GM12873 (cell line): ENCODE results near the gene TBC1D22A.

Source experiments
- TF ChIP-seq, protein P1 (sequence below): IDR thresholded peaks from 2 replicates; pipeline ENCODE4 v1.5.1; 2012; ENCODE audit warnings: low read depth, mild to moderate bottlenecking, moderate library complexity, low read length, control low read depth; ENCODE audit not compliant: insufficient read depth; ENCODE audit errors: missing control alignments

Gene TBC1D22A

DNA sequence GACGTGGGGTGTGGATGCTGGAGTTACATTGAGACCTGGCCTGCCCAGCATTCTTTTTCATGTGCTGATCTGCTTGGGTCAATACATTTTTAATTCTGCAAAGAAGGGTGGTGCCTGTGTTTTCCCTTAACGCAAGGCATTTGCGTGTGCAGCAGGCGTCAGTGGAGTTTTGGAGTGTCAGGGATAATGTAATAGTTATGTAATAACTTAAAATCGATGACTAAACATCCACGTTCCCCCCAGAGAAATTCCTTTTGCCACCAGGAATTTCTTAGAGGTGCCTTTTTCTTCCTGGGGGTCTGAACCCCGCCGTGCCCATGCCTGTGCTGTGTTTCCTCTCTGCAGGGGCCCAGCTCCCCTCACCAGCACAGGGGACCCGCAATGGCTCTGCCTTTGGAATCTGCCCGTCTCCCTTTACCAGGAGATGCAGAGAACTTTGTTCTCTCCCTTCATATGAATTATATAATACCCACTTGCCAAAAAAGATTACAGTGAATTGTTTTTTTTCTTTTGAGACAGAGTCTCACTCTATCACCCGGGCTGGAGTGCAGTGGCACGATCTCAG, 62.6 kb downstream of the TBC1D22A start:
- TF ChIP-seq, protein P1, sequence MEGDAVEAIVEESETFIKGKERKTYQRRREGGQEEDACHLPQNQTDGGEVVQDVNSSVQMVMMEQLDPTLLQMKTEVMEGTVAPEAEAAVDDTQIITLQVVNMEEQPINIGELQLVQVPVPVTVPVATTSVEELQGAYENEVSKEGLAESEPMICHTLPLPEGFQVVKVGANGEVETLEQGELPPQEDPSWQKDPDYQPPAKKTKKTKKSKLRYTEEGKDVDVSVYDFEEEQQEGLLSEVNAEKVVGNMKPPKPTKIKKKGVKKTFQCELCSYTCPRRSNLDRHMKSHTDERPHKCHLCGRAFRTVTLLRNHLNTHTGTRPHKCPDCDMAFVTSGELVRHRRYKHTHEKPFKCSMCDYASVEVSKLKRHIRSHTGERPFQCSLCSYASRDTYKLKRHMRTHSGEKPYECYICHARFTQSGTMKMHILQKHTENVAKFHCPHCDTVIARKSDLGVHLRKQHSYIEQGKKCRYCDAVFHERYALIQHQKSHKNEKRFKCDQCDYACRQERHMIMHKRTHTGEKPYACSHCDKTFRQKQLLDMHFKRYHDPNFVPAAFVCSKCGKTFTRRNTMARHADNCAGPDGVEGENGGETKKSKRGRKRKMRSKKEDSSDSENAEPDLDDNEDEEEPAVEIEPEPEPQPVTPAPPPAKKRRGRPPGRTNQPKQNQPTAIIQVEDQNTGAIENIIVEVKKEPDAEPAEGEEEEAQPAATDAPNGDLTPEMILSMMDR: no peak

DNA sequence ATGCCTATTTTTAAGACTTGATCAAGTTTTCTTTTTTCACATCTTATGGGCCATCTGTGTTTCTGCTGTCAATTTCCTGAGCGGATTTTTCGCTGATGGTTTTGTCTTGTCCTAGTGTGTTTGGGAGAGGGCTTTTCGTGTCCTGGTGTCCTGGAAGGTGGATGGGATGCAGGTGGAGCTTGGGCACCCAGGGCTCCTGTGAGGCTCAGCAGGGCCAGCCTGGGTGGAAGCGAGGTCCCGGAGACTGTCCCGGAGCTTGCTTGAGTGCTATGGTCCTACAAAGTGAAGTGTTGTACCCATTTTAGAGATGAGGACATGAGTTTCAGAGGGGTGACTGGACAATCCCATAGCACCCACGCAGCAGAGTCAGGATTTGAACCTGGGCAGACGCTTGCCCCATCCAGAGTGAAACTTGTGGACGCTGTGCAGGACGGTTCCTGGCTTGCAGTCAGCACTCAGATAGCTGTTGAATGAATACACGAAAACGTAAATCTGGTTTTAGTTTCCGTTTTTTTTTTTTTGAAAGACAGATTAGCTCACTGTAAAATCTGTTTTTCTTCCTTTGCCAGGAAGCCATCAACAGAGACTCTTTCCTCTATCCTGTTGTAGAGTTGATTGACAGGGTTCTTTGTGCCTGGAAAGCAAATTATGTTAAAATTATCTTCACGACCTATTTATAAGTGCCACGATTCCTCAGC, 64.1 kb downstream of the TBC1D22A start:
- TF ChIP-seq, protein P1: no peak

DNA sequence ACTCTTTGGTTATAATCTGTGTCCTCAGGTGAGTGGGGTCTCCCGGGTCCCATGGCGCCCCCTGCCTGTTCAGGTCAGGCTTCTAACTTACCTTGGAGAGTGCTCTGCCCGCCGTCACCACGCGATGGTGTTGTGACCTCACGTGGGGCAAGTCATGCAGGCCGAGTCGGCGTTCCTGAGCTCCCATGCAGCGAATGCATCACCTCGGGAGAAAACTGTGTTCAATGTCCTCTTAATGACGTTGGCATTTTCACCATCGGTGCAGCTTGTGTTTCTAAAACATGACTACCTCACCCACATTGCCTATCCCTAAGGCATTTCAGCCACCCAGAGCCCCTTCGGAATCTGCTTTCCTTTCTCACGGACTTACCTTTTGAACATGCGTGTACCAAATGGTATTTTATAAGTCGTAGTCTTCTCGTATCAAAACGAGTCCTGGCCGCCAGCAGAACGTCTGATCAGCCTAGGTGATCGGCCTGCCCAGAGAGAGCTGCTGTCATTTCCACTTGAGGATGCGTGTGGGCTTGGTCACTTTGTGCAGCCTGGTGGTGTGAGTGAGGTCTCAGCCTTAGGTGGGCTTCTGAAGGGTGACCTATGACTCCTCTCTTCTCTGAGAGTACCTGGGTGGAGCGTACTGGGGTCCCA, 64.8 kb downstream of the TBC1D22A start:
- TF ChIP-seq, protein P1: no peak

DNA sequence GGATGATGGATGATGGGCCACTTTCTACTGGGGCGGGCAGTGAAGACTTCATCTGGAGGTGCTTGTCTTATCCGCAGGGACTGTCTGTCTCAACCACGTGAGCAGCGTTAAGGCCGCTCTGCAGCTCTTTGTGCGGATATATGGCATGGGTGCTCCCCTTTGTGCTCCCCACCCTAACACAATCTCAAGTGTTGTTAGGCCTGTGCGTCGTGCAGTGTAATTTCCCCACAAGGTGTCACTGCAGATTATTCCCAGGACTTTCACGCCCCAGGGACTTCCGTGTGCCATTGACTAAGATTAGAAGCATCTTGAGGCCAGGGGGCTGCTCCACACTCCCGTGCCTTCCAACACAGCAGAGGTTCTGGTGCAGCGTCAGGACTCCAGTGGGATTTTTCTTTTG, 65.3 kb downstream of the TBC1D22A start:
- TF ChIP-seq, protein P1: no peak

DNA sequence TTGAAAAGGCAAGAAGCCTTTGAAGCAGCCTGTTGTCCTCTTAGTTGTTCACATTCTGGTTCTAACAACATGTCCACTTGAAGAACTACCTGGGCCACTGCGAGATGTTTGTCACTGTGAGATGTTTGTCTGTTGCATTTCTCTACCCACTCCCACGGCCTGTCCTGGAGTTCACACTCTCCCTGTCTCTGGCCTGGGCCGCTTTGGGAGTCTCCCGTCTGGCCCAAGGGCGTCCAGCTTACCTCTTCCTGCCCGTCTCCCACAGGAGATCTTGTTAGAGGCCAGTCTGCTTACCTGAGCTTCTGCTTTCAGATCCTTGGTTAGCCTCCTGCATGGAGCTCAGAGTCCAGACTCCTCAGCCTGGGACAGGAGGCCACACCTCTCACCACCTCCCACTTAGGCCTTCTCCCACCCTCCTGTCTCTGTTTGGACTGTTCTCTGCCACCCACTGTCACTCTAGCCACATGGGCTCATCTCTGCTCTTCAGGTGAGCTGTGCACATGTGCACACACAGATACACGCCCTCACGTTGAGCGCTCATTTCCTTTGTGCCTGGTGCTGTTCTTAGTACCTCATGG, 66.0 kb downstream of the TBC1D22A start:
- TF ChIP-seq, protein P1: no peak

DNA sequence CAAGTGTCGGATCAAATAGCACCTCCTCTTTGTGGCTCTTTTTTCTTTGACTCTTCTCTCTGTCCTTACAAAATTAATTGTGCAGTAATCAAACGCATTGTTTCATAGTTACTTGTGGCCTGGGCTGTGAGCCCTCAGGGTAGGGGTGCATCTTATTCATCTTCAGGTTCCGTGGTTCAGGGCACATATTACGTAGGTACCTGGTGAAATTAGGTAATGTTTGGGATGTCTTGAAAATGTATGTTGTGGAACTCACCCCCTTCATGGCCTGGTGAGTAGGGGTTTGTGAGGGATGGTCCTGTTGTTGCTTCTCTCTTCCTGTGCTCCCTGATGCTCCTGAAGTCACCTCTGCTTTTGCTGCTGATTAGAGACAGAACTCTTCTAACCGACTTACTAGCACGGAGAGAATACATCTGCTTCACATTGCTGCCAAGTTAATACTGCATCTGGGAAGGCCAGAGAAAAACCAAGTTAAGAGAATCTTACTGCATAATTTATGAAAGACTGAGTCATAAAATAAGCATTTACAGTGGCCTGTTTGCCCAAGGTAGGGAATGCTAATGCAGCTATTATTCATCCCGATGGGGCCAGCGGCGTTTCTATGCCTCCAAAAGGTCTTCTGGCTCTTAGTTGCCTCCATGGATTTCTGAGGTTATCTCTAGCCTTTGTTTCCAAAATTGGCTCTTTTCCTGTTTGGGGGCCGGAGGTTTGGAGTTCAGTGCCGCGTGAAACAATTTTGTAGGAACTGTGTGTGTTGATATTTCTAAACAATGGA, 66.9 kb downstream of the TBC1D22A start:
- TF ChIP-seq, protein P1: no peak
